Activated T-helper 1 cell treated with anti-CD3 and anti-CD28 coated beads, Interleukin-2, amount 50 U/mL, for 16 hours (primary cell): Measurements from ENCODE around the gene ZC3H12C.
"Not testable (repeated sequence)": the region's sequence is repeated elsewhere in the genome, so short reads cannot be mapped to it uniquely, and the experiment has no call there.

Source experiments
- DNase-seq, 2 donors: peaks; one replicate each; pipeline ENCODE4 v3.0.0-alpha.2; 2020; ENCODE audit warnings: low read depth in 1 of 2, low spot score in 1 of 2

ZC3H12C gene

DNA sequence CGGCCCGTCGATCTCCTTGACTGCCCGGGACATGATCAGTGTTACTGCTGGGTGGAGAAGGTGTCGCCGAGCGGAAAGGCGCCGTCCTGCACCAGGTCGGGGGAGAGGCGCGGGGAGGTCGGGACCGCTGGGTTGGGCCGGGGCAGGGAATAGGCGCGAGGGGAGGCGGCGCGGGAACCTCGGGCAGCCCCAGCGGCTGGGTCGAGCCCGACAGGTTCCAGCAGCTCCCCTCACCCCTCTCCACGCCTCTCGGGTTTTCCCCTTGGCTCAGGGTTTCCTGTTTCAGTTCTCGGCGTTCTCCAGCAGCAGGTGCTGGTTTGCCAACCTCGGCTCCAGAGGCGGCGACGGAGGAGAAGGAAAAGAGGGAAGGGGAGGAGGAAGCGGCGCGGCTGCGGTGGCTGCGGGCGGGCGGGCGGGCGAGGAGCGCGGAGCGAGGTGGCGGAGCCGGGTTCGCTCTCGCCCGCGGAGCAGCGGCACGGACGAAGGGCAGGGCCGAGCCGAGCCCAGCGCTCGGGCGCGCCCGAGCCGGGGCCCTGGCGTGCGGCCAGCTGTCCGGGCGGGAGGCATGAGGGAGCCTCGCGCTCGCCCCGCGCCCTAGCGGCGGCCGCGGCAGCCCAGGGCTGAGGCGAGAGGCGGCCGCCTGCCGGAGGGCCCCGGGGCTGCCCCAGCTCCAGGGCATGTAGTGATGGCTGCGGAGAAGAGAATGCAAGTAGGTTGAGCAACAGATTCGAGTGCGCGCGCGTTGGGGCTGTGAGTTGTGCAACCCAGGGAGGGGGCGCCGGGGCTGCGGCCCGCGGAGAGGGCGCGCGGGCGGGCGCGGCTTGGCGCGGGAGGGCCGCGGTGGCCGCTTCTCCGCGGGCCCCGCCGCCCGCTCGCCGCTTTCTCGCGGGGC, at the start of gene ZC3H12C:
Gene ZC3H12C, plus strand, starts transcription at position 878 of the 892 bp plus-strand sequence. CDS start 20 bp downstream, outside the sequence.
- DNase-seq, result no peak

- DNase-seq, result no peak
Measured at GRCh38 chr11:110044226-110044968, 48.8 kb upstream of the ZC3H12C start.

DNA sequence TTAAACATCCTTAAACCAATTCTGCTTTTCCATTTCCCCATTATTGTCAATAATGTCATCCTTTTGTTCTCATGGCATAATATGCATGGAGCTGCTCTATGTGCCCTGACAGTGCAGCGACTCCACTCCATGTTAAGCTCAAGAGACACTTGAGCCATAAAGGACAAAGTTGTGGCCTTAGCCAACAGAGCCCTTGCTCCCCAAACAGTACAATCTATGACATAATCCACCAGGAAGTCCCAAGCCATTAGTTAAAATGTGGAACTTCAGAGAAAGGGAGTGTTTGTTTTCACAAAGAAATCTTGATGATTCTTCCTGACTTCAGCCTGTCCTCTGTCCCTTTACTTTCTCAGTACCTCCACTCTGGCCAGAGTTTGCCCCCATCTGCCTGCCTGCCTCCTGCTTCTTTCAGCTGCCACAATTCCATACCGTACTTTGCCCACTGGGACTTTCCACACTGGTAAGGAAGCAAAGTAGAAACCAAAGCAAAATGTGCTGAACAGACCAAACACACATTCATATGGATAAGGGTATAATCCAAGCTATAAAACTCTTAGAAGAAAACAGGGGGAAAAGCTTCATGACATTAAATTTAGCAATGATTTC, 46.3 kb upstream of the ZC3H12C start:
- no peak for DNase-seq

DNA sequence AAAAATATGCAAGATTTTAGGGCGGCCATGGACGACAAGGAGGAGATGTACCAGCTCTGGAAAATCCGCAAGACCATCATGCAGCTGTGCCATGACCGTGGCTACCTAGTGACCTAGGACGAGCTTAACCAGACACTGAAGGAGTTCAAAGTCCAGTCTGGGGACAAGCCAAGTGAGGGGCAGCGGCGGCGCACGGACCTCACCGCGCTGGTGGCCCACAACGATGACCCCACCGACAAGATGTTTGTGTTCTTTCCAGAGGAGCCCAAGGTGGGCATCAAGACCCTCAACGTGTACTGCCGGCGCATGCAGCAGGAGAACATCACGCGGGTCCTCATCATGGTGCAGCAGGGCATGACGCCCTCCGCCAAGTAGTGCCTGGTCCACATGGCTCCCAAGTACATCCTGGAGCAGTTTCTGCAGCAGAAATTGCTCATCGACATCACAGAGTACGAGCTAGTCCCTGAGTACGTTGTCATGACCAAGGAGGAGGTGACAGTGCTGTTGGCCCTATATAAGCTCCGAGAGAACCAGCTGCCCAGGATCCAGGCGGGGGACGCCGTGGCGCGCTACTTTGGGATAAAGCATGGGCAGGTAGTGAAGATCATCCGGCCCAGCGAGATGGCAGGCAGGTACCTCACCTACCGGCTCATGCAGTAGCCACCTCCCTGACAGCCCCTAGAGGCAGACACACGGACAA, 43.5 kb upstream of the ZC3H12C start:
- DNase-seq, result no peak

DNA sequence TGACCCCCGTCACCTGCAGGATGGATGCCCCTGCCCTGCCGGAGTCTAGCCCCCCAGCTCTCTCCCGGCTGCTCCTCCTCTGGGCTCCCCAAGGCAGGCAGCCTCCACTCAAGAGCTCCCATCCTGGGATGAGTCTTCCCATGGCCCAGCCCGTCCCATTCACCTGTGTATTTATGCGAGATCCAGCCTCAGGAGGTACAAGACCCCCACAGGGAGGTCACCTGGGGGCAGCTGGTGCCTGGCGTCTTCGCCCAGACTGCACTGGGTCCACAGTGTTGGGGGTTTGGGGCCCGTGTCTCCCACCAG, 43.0 kb upstream of the ZC3H12C start:
- DNase-seq, result no peak

DNA sequence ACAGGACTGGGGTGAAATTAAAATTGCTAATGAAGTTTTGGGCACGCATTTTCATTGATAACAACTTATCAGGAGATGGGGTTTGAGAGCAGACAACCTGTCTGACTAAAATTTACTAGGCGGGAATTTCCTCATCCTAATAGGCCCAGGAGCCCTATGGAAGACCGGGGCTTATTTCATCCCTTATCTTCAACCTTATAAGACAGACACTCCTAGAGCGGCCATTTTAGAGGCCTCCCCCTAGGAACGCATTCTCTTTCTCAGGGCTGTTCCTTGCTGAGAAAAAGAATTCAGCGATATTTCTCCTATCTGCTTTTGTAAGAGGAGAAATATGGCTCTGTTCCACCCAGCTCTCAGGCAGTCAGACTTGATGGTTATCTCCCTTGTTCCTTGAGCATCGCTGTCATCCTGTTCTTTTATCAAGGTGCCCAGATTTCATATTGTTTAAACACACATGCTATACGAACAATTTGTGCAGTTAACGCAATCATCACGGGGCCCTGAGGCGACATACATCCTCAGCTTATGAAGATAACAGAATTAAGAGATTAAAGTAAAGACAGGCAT, 39.3 kb upstream of the ZC3H12C start:
- DNase-seq, result no peak

- DNase-seq, result no peak
Measured at GRCh38 chr11:110056956-110057355, 36.2 kb upstream of the ZC3H12C start.

GRCh38 chr11:110059706-110060463, 33.3 kb upstream of the ZC3H12C start:
- DNase-seq, result no peak

DNA sequence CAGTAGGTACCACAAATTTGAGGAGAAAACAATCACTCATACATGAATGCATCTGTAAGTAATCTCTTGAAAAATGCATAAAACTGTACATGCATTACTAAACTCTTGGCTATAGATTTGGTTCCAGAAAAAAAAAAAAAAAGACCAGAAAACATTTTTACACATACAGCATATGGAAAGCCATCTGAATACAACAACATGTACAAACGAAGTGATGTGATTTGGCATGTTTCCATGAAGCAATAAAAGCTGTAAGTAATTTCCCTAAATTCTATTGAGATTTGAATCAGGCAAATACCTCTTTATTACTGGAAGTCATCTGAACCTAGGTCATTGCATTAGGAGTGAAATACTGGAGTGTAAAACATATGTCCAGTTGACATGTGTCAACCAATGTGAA, 31.9 kb upstream of the ZC3H12C start:
- DNase-seq, result no peak

DNA sequence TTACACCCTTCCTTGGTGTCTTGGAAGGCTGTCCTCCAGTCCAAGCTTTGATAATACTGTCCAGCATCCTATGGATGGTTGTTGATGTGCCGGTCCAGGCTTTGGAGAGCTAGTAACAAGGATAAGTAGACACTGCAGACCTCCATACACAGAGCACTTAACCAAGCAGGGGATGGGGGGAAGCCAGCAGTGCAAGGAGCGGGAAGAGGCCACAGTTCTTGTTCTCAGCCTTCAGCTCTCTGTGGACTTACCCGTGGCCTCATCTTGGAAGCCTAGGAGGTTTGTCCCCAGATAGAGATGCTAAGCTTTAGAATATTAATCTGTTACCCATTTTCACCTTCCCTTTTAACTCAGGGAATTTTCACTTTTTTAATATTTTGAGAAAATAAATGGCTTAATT, 30.9 kb upstream of the ZC3H12C start:
- no peak for DNase-seq

DNA sequence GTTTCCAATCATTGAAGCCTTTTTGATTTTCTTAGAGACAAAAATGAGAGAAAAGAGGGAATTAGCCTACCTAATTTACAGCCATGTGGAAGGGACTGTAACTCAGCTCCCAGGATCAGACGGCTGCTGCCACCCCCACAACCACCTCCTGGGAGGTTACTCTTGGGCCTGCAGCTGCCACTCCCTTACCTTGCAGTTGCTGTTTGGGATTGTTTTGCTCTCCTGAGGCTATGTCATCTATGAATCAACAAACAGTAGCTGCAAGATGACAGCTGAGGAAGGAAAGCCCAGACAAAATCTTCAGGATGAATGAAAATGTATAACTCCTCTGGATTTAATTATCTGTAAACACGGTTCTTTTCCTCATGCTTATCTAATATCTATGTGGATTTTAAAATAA, 28.0 kb upstream of the ZC3H12C start:
- DNase-seq, result no peak

GRCh38 chr11:110068001-110068400, 25.2 kb upstream of the ZC3H12C start:
- not testable (repeated sequence) for DNase-seq

GRCh38 chr11:110069158-110069737, 23.9 kb upstream of the ZC3H12C start:
- DNase-seq, result no peak

GRCh38 chr11:110070176-110070575, 23.0 kb upstream of the ZC3H12C start:
- no peak for DNase-seq

DNA sequence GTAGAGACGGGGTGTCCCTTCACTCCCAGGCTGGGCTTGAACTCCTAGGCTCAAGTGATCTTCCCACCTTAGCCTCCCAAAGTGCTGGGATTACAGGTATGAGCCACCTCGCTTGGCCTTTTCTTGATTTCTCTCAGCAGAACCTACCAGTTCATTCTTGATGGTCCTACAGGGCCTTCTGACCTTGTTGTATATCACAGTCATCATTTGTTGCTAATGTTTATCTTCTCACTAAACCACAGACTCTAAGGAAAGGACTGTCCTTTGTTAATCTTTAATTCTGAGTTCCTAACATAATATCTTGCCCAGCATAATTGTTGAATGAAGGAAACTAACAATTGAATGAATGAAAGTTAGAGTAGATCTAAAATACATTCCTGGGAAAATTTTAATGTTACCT, 22.0 kb upstream of the ZC3H12C start:
- no peak for DNase-seq

- no peak for DNase-seq
Measured at GRCh38 chr11:110072930-110073329, 20.3 kb upstream of the ZC3H12C start.

DNA sequence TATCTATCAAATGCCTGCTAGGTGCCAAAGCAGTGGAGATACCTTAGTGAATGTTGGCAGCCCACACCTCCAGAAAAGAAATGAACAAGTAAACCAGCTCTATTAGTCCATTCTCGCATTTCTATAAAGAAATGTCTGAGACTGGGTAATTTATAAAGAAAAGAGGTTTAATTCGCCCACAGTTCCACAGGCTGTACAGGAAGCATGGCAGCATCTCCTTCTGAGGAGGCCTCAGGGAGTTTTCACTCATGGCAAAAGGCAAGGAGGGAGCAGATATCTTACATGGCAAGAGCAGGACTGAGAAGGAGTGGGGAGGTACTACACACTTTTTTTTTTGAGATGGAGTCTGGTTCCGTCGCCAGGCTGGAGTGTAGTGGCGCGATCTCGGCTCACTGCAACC, 18.7 kb upstream of the ZC3H12C start:
- DNase-seq, result no peak

- DNase-seq, result no peak
Measured at GRCh38 chr11:110075105-110075846, 17.9 kb upstream of the ZC3H12C start.

GRCh38 chr11:110075847-110076208, 17.4 kb upstream of the ZC3H12C start:
- no peak for DNase-seq
